GM19397 (cell line): ENCODE results near the gene TBC1D8B.
"Not testable (repeated sequence)": the region's sequence is repeated elsewhere in the genome, so short reads cannot be mapped to it uniquely, and the experiment has no call there.

Experiments
- ATAC-seq: cut with Tn5 transposase; IDR thresholded peaks from one replicate; pipeline ENCODE4 v1.9.1; 2021; ENCODE audit warnings: mild to moderate bottlenecking, moderate library complexity; ENCODE audit not compliant: unreplicated experiment

The TBC1D8B gene

DNA sequence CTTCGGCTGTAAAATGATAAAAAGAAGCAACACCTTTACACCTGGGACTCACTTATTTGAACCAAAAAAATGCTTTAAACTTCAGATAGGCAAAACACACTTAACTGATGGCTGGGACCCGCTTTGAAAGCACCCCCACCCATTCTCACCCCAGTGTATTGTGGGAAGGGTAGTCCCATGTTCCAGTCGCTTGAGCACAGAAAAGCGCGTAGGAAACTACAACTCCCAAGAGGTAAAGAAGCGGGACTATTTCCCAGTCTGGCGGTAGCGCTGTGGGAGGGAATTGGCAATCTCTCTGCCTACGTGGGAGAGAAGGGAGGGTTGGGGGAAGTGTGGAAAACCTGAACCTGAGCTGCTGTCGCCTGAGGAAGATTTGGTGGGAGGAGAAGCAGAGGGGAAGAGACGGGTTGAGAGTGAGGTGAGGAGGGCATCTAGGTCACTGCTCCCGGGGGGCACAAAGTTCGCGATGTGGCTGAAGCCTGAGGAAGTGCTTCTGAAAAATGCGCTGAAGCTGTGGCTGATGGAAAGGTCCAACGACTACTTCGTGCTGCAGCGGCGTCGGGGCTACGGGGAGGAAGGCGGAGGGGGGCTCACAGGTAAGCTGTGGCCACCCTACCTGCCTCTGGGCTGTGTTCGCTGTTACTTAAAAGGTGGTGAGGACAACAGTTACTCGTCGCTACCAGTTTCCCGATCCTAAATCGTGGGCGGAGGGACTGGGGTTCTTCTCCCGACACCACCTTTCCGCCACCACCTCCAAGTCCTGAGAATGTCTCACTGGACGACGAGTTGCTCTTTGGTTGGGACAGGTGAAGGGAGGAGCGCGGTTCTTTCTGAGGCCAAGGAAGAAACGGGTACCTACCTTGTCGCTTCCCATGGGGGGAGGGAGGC lies at the start of gene TBC1D8B:
TBC1D8B (plus strand) TSS at position 286 of the 888 bp plus-strand sequence; CDS start at position 467, 181 bp downstream.
- peak; percentile 97 for ATAC-seq

DNA sequence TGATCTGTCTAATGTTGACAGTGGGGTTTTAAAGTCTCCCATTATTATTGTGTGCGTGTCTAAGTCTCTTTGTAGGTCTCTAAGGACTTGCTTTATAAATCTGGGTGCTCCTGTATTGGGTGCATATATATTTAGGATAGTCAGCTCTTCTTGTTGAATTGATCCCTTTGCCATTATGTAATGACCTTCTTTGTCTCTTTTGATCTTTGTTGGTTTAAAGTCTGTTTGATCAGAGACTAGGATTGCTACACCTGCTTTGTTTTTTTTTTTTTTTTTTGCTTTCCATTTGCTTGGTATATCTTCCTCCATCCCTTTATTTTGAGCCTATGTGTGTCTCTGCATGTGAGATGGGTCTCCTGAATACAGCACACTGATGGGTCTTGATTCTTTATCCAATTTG lies 33.2 kb upstream of the TBC1D8B start:
- not testable (repeated sequence) for ATAC-seq

DNA sequence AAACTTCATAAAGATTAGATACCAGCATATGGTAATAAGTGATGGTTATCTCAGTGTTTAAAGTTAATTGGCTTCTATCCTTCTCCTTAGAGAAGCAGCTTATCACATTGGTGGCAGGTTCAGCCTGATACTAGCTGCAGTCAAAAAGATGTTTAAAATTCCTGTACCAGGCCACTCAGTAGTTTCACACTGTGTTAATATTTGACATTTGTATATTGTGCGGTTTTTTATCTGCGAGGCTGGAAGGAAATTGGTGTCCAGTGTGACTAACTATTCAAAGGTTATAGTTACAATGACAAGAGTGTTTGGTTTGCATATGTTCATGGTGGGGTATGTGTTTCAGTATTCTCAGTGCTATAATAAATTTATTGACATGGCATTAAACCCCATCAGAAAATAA lies 27.5 kb upstream of the TBC1D8B start:
- no peak for ATAC-seq

DNA sequence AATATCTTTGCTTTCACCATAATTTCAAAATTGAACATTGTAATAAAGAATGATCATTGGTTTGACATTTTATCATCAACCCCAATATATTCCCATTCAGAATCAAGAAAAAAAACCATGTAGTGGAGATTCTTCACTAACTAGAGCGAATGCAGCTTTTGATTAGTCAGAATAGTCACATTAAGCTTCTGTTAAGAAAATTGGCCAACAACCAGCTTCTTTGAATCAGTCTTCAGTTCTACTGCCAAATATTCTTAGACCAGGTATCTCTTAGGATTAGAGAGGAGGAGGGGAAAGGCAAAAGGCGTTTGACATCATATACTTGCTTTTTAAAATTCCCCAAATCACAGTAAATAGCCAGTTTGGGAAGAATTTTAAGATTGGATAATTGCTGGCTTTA lies 22.2 kb upstream of the TBC1D8B start:
- no peak for ATAC-seq

DNA sequence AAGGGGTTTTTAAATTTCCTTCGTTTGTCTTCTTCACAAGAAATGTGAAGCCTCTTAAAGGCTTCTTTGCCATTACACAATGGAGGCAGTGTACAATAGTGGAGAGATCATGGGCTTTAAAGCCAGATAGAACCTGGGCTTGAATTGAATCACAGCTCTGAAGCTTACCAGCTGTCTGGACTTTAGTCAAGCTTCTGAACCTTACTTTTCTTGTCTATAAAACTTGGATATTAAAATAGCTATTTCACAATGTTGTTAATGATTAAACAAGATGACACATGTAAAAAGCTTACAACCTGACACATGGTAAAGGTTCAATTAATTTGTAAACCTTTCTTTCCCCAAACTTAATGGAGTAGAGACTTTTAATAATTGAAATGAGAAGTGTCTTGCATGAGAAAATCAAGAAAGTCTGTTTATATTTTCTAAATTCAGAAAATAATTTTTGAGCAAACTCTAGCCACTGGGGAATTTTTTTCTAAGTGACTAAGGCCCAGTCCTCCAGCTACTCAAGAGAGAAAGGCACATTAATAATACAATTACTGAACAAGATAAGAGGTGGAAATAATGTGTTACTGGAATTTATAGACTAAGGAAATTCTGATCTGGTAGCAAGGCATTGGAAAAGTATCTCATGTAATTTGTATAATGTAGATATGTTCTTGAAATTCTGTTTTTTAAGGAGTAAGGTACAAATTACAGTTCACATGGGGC lies 21.7 kb upstream of the TBC1D8B start:
- ATAC-seq, result no peak

DNA sequence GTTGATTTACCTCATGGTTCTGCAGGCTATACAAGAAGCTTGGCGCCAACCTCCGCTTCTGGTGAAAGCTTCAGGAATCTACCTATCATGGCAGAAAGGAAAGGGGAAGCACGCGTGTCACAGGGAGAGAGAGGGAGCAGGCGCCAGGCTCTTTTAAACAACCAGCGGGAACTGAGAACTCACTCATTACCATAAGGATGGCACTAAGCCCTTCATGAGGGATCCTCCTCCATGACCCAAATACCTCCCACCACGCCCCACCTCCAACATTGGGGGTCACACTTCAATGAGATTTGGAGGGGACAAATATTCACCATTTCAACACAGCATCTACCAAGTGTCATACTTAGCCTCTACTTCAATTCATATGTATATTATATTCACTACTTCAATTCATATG lies 18.8 kb upstream of the TBC1D8B start:
- no peak for ATAC-seq

DNA sequence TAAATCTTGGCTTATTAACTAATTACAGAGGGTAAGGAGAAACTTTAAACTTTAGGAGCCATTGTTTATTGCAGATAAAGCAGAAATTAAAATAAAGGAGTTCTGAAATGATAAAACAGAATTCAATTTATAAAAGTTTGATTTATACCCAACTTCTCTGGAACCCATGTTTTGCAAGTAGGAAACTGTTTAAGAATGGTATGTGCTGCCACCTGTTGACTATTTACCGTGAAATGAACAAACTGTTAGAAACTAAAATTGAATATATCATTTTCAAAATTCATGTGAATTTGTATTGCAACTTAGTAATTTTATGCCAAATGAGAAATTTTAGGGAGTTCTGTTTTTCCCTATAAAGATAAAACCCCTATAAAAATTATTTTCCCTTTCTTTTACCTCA lies 11.0 kb upstream of the TBC1D8B start:
- ATAC-seq, result no peak

DNA sequence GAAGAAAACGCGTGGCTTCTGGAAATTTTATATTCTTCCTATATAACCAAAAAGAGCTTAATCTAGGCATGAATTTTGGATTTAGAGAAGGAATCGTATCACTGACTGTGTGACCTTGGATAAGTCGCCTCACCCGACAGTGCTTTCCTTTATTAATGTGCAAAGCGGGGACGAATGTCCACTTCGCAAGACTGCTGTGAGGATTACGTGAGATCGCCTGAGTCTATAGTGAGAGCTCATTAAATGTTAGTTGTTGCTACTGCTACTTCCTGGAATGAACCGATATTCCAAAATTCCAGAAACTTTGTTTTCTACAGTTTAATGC lies 448 bp upstream of the TBC1D8B start:
- ATAC-seq, result peak; percentile 11

DNA sequence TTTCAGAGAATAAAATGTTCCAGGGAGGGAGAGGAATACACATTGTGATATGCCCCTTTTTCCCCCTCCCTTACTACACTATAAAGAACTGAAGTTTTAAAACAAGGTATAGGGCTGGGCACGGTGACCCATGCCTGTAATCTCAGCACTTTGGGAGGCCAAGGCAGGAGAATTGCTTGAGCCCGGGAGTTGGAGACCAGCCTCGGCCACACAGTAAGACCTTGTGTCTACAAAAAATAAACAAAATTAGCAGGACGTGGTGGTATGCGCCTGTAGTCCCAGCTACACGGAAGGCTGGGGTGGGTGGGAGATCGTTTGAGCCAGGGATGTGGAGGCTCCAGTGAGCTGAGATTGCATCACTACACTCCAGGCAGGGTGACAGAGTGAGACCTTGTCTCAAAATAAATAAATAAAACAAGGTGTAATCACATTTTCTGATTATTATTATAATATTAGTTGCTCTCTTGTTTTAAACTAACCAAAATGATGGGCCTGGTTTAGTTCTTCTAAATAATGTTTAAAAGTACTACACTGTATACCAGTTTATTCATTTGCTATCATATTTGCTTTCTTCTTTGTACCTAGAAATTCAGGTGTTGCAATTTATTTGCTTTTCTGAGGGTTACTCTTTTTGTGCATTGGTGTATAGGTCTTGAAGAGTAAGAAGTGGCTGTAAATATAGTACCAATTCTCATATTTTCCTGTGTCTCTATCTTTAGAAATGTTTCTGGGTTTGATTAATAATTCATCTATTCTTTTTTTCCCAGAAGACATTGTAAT lies 8.8 kb downstream of the TBC1D8B start:
- ATAC-seq, result no peak

DNA sequence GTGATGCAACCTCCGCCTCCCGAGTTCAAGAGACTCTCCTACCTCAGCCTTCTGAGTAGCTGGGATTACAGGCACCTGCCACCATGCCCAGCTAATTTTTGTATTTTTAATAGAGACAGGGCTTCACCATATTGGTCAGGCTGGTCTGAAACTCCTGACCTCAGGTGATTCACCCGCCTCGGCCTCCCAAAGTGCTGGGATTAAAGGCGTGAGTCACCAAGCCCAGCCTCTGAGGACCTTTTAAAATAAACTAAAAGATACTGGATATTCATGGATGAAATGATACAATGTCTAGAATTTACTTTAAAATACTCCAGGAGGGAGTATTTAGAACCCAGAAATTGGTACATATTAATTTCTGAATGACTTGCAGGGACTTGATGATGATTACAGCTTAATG lies 10.5 kb downstream of the TBC1D8B start:
- not testable (repeated sequence) for ATAC-seq

DNA sequence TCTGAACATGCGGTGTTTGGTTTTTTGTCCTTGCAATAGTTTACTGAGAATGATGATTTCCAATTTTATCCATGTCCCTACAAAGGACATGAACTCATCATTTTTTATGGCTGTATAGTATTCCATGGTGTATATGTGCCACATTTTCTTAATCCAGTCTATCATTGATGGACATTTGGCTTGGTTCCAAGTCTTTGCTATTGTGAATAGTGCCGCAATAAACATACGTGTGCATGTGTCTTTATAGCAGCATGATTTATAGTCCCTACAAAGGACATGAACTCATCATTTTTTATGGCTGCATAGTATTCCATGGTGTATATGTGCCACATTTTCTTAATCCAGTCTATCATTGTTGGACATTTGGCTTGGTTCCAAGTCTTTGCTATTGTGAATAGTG lies 11.6 kb downstream of the TBC1D8B start:
- ATAC-seq, result not testable (repeated sequence)

DNA sequence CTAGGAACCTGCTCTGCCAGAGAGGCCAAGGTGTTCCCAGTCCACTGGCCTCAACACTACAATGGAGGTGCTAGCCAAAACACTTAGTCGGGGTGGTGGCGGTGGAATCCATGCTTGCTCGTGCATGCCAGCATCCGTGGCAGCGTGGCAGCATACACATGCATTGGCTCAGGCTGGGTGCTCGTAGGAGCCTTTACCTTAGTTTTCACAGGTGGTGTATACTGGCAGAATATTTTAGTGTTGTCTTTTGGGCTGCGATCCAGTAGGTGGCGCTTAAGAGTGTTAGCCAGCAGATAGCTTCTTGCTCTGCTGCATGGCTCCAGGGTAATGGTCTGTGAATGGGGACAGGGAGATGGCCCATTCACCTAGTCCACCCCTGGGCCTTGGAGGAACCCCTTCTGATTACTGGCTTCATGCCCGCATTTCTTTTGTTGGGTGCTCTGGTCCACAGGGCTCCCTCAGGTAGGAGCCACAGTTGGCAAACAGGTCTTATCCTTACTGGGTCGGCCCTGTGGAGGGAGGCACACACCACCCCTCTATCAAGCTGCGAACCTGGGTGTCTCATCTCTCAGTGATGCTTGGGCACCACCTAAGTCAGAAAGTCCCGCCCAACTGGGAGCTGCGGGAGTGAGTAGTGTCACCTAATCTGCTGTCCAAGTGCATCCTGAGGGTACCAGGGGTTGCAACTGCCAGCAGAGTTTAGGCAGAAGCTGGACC lies 60.7 kb downstream of the TBC1D8B start:
- ATAC-seq, result peak; percentile 52

DNA sequence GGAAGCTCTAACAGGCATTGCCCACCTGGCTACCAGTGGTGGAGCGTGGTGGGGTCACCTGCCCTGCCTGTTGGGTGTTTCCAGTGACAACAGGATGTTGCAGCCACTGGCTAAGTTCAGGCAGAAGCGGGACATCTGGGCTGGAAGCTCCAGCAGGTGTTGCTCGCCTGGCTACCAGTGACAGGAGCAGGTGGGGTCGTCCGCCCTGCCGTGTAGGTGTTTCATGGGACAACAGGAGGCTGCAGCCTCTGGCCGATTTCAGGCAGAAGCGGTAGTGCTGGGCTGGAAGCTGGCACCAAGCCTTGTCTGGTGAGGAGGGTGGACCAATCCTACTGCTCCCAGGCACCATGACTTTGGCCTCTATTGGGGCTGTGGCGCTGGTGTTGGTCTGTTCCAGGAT lies 61.2 kb downstream of the TBC1D8B start:
- ATAC-seq, result no peak

DNA sequence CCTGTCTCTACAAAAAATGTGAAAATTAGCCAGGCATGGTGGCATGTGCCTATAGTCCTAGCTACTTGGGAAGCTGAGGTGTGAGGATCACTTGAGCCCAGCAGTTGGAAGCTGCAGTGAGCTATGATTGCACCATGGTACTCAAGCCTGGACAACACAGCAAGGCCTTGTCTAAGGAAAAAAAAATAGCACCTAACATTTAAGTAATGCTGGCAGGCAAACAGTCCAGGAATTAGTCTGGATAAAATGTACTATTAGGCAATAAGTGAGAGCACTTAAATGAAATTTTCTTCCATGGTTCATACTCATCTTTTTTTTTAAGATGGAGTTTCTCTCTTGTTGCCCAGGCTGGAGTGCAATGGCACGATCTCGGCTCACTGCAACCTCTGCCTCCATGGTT lies 70.3 kb downstream of the TBC1D8B start:
- ATAC-seq, result not testable (repeated sequence)

DNA sequence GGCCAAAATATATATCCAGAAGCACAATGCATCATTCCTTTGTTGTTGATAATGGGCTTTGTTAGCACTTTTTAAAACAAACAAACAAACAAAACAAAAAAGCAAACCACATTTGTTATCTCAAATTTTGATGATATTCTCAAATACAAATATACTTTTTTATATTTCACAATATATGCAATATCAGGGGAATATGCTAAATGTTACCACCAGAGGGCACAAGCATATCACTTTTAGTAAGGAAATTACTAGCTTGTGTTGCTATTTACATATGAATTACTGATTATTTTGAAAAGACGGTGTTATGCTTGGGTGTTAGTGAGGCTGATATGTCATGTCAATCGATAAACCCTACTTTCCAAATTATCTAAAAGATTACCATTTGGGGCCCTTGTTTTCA lies 71.6 kb downstream of the TBC1D8B start:
- ATAC-seq, result no peak

DNA sequence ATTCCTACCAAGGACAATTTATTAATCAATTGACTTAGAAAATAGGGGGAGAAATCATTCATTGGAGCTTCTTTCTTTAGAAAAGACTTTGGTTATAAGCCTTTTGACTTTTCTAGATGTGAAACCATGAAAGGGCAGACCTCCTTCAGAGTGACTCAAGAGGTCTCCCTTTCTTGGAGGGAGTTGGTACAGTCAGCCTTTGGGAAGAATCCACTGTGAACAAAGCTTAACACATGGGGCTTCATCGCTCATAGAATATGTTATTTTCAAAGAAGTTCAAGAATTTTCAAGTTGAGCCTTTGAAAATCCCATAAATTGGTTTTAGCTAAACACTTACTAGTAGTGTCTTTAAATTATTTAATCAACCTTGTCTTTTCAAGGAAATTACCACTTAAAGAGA lies 72.7 kb downstream of the TBC1D8B start:
- ATAC-seq, result no peak

DNA sequence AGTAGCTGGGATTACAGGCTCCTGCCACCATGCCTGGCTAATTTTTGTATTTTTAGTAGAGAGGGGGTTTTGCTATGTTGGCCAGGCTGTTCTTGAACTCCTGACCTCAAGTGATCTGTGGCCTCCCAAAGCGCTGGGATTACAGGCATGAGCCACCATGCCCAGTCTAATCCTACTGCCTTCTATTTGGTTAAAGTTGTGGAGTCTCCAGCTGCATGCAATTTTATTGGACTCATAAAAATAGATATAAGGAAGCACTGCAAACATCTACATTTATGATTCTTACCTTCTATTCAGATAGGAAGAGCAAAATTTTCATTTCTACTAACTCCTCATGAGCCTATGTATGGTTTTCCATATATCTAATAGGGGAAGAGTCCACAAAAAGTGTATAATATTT lies 87.0 kb downstream of the TBC1D8B start:
- ATAC-seq, result no peak

DNA sequence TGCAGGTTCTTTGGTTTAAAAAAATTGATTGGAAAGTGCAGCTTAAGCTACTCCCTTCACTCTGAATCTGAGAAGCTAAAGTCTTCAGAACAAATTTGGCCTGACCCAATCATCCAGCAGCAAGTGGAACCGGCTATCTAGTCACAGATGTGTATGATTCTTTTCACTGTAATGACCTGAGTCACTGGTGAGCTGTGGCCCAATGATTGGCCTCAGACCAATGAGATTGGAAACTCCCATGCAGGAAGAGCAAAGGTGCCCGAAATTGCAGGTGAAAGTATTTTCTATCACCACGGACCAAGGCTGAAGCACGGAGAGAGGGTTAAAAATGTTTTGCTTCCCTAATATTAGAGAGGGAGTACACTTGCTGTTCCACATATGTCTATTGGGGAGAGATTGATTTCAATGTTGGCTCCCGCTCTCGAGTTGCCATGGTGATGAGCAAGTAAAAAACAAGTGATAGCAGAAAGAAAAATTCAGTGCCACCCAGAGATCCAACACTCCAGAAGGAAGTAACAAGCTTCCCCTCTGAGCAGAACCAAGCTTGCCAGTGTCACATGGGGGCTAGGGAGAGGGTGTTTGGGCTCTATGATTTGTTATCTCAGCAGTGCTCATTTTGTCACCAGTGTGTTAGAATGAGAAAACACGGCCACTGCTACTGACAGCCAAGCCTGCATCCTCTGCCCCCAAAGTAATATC lies 89.4 kb downstream of the TBC1D8B start:
- no peak for ATAC-seq

DNA sequence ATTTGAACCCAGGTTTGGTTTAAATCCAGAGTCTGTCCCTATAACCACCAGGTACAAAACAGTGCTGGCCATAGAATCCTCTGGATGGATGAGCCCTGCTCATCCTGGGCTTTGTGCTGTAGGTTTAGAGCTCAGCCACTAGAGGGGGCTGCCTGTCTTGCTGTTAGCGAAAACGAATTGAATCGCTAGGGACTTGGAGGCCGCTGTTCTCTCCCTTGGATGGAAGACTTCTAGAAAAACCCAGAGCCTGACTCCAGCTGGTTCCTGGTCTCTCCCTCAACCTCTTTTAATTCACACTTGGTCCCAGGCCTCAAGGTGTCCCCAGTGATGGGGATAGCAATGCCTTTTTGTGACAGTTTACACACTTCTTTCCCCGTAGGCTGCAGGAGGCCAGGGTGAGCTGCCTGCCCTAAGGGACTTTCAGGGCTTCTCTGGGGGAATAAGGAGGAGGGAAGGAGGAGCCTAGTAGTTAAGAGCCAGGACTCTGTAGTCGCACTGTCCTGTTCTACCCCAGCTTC lies 92.0 kb downstream of the TBC1D8B start:
- ATAC-seq, result no peak

DNA sequence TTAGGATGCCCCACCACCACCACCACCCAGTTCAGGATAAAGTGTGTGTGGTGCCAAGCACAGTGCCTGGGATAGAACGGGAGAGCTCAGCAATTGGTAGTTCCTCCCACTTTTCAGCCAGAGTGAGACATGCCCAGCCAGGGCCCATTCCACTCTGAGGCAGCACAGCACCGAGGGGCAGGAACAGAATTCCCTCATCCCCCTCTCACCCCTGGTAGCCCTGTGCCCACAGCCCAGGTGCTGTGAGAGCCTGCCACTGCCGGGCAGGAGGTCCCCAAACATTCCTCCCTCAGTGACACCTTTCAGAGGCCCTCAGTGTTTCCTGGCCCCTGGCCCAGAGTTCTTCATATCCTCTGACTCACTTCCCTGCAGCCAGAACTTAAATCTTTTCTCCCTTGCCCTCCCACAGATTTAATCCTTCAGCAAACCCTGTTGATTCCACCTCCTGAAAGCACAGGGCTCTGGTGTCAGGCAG lies 92.5 kb downstream of the TBC1D8B start:
- ATAC-seq, result no peak
